Uterus (tissue), 2 donors: ENCODE measurements around the gene CCDC117.

Experiments used
- POLR2A ChIP-seq, 2 donors: fragments of 450-650 bp; IDR thresholded peaks; one replicate each; pipeline ENCODE4 v1.6.1; 2016; ENCODE audit warnings: antibody characterized with exemption in 2 of 2, mild to moderate bottlenecking in 1 of 2, moderate library complexity in 1 of 2
- TF ChIP-seq, protein P1 (sequence below), 4 experiments: fragments of 200-600 bp in 2 of 4; fragments of 450-650 bp in 2 of 4; sonication (generic) in 2 of 4; IDR thresholded peaks; one replicate each; pipeline ENCODE4 v1.5.1; 2016 to 2019; ENCODE audit warnings: antibody characterized with exemption in 4 of 4, mild to moderate bottlenecking in 2 of 4, moderate library complexity in 1 of 4

GRCh38 chr22:28837640-28838039, 65.1 kb downstream of the CCDC117 start:
- TF ChIP-seq, protein P1, sequence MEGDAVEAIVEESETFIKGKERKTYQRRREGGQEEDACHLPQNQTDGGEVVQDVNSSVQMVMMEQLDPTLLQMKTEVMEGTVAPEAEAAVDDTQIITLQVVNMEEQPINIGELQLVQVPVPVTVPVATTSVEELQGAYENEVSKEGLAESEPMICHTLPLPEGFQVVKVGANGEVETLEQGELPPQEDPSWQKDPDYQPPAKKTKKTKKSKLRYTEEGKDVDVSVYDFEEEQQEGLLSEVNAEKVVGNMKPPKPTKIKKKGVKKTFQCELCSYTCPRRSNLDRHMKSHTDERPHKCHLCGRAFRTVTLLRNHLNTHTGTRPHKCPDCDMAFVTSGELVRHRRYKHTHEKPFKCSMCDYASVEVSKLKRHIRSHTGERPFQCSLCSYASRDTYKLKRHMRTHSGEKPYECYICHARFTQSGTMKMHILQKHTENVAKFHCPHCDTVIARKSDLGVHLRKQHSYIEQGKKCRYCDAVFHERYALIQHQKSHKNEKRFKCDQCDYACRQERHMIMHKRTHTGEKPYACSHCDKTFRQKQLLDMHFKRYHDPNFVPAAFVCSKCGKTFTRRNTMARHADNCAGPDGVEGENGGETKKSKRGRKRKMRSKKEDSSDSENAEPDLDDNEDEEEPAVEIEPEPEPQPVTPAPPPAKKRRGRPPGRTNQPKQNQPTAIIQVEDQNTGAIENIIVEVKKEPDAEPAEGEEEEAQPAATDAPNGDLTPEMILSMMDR (IDR thresholded peaks at IDR 0.05): no peak
- TF ChIP-seq POLR2A (IDR thresholded peaks at IDR 0.05): no peak
